ENCODE data around the gene TRANK1. TPM values are rescaled to one million over a fixed set of nuclear protein-coding genes. Genes with fewer than 3 reads are reported as not detected.
"Not testable (repeated sequence)": the region's sequence is repeated elsewhere in the genome, so short reads cannot be mapped to it uniquely, and the experiment has no call there.

TRANK1 gene
- total RNA-seq, 1 experiment from 2014 or later, result 0.86 TPM

- no peak for DNase-seq (ENCODE audit: low read depth)
Observed at GRCh38 chr3:36919439-36920160, 25.3 kb downstream of the TRANK1 start.

- no peak for DNase-seq (ENCODE audit: low read depth)
Observed at GRCh38 chr3:36918050-36918449, 26.8 kb downstream of the TRANK1 start.

GRCh38 chr3:36911990-36912804, 32.7 kb downstream of the TRANK1 start:
- peak; percentile 50 for DNase-seq (ENCODE audit: low read depth)

GRCh38 chr3:36909666-36910065, 35.2 kb downstream of the TRANK1 start:
- no peak for DNase-seq (ENCODE audit: low read depth)

- no peak for DNase-seq (ENCODE audit: low read depth)
Observed at GRCh38 chr3:36909181-36909580, 35.7 kb downstream of the TRANK1 start.

- no peak for DNase-seq (ENCODE audit: low read depth)
Observed at GRCh38 chr3:36908647-36909180, 36.1 kb downstream of the TRANK1 start.

GRCh38 chr3:36907911-36908646, 36.8 kb downstream of the TRANK1 start:
- peak; percentile 60 for DNase-seq (ENCODE audit: low read depth)

GRCh38 chr3:36906504-36907149, 38.2 kb downstream of the TRANK1 start:
- no peak for DNase-seq (ENCODE audit: low read depth)

- DNase-seq (ENCODE audit: low read depth), result no peak
Observed at GRCh38 chr3:36905545-36905944, 39.3 kb downstream of the TRANK1 start.

- peak; percentile 3 for DNase-seq (ENCODE audit: low read depth)
Observed at GRCh38 chr3:36904641-36905040, 40.2 kb downstream of the TRANK1 start.

- not testable (repeated sequence) for DNase-seq (ENCODE audit: low read depth)
Observed at GRCh38 chr3:36904065-36904464, 40.8 kb downstream of the TRANK1 start.

- DNase-seq (ENCODE audit: low read depth), result peak; percentile 2
Observed at GRCh38 chr3:36903119-36903882, 41.6 kb downstream of the TRANK1 start.

GRCh38 chr3:36901588-36901987, 43.3 kb downstream of the TRANK1 start:
- DNase-seq (ENCODE audit: low read depth), result no peak

- no peak for DNase-seq (ENCODE audit: low read depth)
Observed at GRCh38 chr3:36900474-36901443, 44.1 kb downstream of the TRANK1 start.

GRCh38 chr3:36895496-36896409, 49.1 kb downstream of the TRANK1 start:
- no peak for DNase-seq (ENCODE audit: low read depth)

GRCh38 chr3:36894914-36895313, 49.9 kb downstream of the TRANK1 start:
- no peak for DNase-seq (ENCODE audit: low read depth)

- DNase-seq (ENCODE audit: low read depth), result no peak
Observed at GRCh38 chr3:36893826-36894225, 51.0 kb downstream of the TRANK1 start.

GRCh38 chr3:36893137-36893557, 51.7 kb downstream of the TRANK1 start:
- peak; percentile 60 for DNase-seq (ENCODE audit: low read depth)

Measured in Daoy (cell line).